ENCODE results near the gene ZNF74.

DNA sequence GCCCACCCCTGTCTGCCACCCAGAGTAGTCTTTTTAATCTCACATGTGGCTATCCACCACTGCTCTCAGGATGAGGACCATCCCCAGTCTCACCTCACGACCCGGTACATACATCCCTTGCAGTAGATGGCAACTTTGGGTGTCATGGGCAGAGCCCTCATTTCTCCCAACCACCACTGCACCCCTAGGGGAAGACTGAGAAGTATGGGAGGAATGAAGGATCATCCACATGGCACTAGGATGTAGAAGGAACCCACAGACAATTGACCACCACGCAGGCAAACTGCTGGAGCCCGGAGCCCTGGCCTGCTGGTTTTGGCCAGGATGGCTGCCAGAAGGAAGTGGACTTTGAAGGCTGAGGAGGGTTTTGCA lies 45.6 kb downstream of the ZNF74 start:
- TF ChIP-seq CTCF (IDR thresholded peaks at IDR 0.05; ENCODE audit: low read depth, low read length) (no peak), MYC (IDR thresholded peaks at IDR 0.05; ENCODE audit: low read depth, low read length) (no peak), POLR2A (IDR thresholded peaks at IDR 0.05; ENCODE audit: extremely low read depth, insufficient read length) (no peak)
